Mucosa of stomach (tissue), 1 donor: ENCODE measurements around the gene SDCBP2.

Experiments used
- H3K27me3 ChIP-seq: one replicate; pipeline ENCODE4 v1.7.0; 2013; ENCODE audit warnings: mild to moderate bottlenecking, low read length; ENCODE audit not compliant: control insufficient read depth, insufficient read depth
- H3K36me3 ChIP-seq: one replicate; pipeline ENCODE4 v1.7.0; 2013; ENCODE audit warnings: low read length; ENCODE audit not compliant: control insufficient read depth, insufficient read depth
- H3K4me1 ChIP-seq: one replicate; pipeline ENCODE4 v1.7.0; 2013; ENCODE audit warnings: mild to moderate bottlenecking, low read length; ENCODE audit not compliant: control insufficient read depth, insufficient read depth
- H3K4me3 ChIP-seq: one replicate; pipeline ENCODE4 v1.7.0; 2013; ENCODE audit warnings: low read length
- H3K9ac ChIP-seq: one replicate; pipeline ENCODE4 v1.7.0; 2013; ENCODE audit warnings: mild to moderate bottlenecking, low read length, moderate library complexity
- H3K9me3 ChIP-seq: one replicate; pipeline ENCODE4 v1.7.0; 2013; ENCODE audit warnings: mild to moderate bottlenecking, low read length, moderate library complexity; ENCODE audit not compliant: control insufficient read depth
- donor health status: Pancreatic carcinoma.

Gene SDCBP2

GRCh38 chr20:1313236-1313964 lies 15.5 kb downstream of the SDCBP2 start:
- no peaks in the 10 kb centered on the region for H3K27me3 ChIP-seq
- no peak overlapping the region for H3K4me3 ChIP-seq
- peak overlapping the region; percentile 9 for H3K9ac ChIP-seq
- peaks cover 17% of the 10 kb centered on the region for H3K36me3 ChIP-seq
- H3K9me3 ChIP-seq, result no peaks in the 10 kb centered on the region
- H3K4me1 ChIP-seq, result no peaks in the 10 kb centered on the region

- no peak overlapping the region for H3K4me3 ChIP-seq
Measured at GRCh38 chr20:1312904-1313235, 16.1 kb downstream of the SDCBP2 start.

GRCh38 chr20:1312308-1312707 lies 16.6 kb downstream of the SDCBP2 start:
- Histone ChIP-seq H3K9ac (no peak overlapping the region), H3K36me3 (peaks cover 17% of the 10 kb centered on the region), H3K9me3 (no peaks in the 10 kb centered on the region), H3K4me3 (no peak overlapping the region), H3K4me1 (no peaks in the 10 kb centered on the region), H3K27me3 (no peaks in the 10 kb centered on the region)

More at GRCh38 chr20:1312904-1313235, 16.1 kb downstream of the SDCBP2 start:
- H3K9me3 ChIP-seq, result no peaks in the 10 kb centered on the region
- peaks cover 17% of the 10 kb centered on the region for H3K36me3 ChIP-seq
- no peaks in the 10 kb centered on the region for H3K4me1 ChIP-seq
- no peaks in the 10 kb centered on the region for H3K27me3 ChIP-seq
- no peak overlapping the region for H3K9ac ChIP-seq

DNA sequence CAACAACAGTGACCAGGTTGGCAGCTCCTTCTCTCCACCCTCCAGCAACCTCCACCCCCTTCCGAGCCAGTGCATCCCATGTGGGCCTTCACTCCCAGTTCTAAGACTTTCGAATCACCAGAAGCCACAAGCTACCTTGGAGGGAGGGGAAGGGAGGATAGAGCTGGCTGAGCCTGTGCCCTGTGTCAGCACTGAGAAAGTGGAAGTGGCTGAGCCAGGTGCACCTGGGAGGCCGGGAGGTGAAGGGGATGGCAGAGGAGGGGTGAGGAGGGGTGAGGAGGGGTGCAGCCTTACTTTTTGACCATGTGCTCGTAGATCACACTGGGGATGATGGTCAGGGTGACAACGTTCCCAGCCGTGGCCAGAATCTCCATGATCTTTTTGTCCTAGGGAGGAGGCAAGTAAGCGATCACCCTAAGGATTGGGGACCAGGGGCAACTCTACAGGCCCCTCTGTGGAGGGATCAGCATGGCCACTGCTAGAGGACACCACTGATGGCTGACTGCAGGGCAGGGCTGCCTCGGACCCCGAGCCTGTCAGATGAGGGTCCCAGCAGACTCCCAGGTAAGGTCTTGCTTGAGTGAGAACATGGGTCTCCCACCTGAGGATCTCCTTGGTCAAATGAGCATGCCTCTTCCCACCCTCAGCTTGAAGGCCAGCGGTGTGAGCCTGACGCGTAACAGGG lies 18.3 kb downstream of the SDCBP2 start:
- Histone ChIP-seq H3K9ac (no peak overlapping the region), H3K9me3 (no peaks in the 10 kb centered on the region), H3K36me3 (peaks cover 17% of the 10 kb centered on the region)

GRCh38 chr20:1310071-1310470 lies 18.9 kb downstream of the SDCBP2 start:
- Histone ChIP-seq H3K9ac (no peak overlapping the region), H3K4me3 (no peak overlapping the region), H3K9me3 (no peaks in the 10 kb centered on the region), H3K36me3 (peaks cover 17% of the 10 kb centered on the region), H3K27me3 (no peaks in the 10 kb centered on the region), H3K4me1 (no peaks in the 10 kb centered on the region)

More for the DNA sequence above, 18.3 kb downstream of the SDCBP2 start:
- Histone ChIP-seq H3K27me3 (no peaks in the 10 kb centered on the region), H3K4me3 (no peak overlapping the region), H3K4me1 (no peaks in the 10 kb centered on the region)

- Histone ChIP-seq H3K36me3 (peaks cover 17% of the 10 kb centered on the region), H3K4me1 (no peaks in the 10 kb centered on the region), H3K27me3 (no peaks in the 10 kb centered on the region), H3K9me3 (no peaks in the 10 kb centered on the region), H3K4me3 (no peak overlapping the region), H3K9ac (no peak overlapping the region)
Measured at GRCh38 chr20:1309439-1309847, 19.5 kb downstream of the SDCBP2 start.

- Histone ChIP-seq H3K9me3 (no peaks in the 10 kb centered on the region), H3K27me3 (no peaks in the 10 kb centered on the region), H3K9ac (no peak overlapping the region), H3K36me3 (peaks cover 17% of the 10 kb centered on the region), H3K4me1 (no peaks in the 10 kb centered on the region), H3K4me3 (no peak overlapping the region)
Measured at GRCh38 chr20:1308702-1309095, 20.2 kb downstream of the SDCBP2 start.

- no peaks in the 10 kb centered on the region for H3K4me1 ChIP-seq
- H3K9ac ChIP-seq, result no peak overlapping the region
- H3K36me3 ChIP-seq, result peaks cover 17% of the 10 kb centered on the region
- no peaks in the 10 kb centered on the region for H3K27me3 ChIP-seq
- no peaks in the 10 kb centered on the region for H3K9me3 ChIP-seq
- no peak overlapping the region for H3K4me3 ChIP-seq
Measured at GRCh38 chr20:1308067-1308701, 20.8 kb downstream of the SDCBP2 start.

- Histone ChIP-seq H3K9ac (no peak overlapping the region), H3K9me3 (no peaks in the 10 kb centered on the region), H3K4me3 (no peak overlapping the region), H3K27me3 (no peaks in the 10 kb centered on the region), H3K4me1 (no peaks in the 10 kb centered on the region), H3K36me3 (peaks cover 13% of the 10 kb centered on the region)
Measured at GRCh38 chr20:1307571-1307971, 21.4 kb downstream of the SDCBP2 start.

- H3K4me1 ChIP-seq, result no peaks in the 10 kb centered on the region
- H3K27me3 ChIP-seq, result no peaks in the 10 kb centered on the region
- H3K4me3 ChIP-seq, result no peak overlapping the region
- H3K36me3 ChIP-seq, result peaks cover 9% of the 10 kb centered on the region
- no peak overlapping the region for H3K9ac ChIP-seq
- no peaks in the 10 kb centered on the region for H3K9me3 ChIP-seq
Measured at GRCh38 chr20:1307171-1307570, 21.8 kb downstream of the SDCBP2 start.

GRCh38 chr20:1306316-1307135 lies 22.4 kb downstream of the SDCBP2 start:
- H3K4me3 ChIP-seq, result no peak overlapping the region
- no peaks in the 10 kb centered on the region for H3K27me3 ChIP-seq
- H3K9me3 ChIP-seq, result no peaks in the 10 kb centered on the region
- H3K9ac ChIP-seq, result no peak overlapping the region
- no peaks in the 10 kb centered on the region for H3K4me1 ChIP-seq
- H3K36me3 ChIP-seq, result peaks cover 6% of the 10 kb centered on the region
